Measurements from ENCODE around the gene XPR1.

The XPR1 gene

GRCh38 chr1:180892272-180892671 is 260.4 kb downstream of the XPR1 start:
- DNase-seq (ENCODE audit: low spot score), result no peak

- no peak for DNase-seq (ENCODE audit: low spot score)
Measured at GRCh38 chr1:180892675-180893074, 260.9 kb downstream of the XPR1 start.

DNA sequence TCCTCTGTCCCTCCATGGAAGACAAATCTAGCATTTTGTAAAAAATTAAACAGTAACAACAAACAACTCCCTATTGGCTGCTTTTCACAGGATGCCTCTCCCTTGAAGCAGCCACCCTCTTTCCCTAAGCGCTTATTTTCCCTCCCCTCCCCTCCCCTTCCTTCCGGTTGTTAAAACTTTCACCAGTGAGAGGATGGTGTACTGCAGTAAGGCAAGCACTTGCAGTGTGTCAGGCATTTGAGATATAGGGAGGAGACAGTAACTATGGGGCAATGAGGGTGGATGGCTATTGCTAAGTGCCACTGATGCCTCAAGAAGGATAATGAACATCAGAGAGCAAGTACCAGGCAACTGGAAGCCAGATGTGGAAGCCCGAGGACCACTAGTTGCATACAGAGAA is 261.8 kb downstream of the XPR1 start:
- DNase-seq (ENCODE audit: low spot score), result no peak

DNA sequence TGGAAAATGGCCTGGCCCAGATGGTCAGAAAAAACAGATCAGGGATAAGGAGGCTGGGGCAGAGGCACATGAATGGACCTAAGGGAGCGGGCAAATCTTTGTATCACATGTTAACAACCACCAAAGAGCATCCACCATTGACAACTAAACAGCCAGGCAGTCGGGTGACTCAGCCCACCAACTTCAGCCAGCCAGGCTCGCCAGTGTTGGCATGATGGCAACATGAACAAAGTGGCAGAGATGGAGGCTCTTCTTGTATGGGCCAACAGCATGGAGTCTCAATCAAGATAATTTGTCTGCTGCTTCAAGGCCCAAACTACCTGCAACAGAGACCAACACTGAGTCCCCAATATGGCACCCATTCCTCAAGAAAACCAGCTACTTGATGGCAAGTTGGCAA is 264.3 kb downstream of the XPR1 start:
- DNase-seq (ENCODE audit: low spot score), result no peak

DNA sequence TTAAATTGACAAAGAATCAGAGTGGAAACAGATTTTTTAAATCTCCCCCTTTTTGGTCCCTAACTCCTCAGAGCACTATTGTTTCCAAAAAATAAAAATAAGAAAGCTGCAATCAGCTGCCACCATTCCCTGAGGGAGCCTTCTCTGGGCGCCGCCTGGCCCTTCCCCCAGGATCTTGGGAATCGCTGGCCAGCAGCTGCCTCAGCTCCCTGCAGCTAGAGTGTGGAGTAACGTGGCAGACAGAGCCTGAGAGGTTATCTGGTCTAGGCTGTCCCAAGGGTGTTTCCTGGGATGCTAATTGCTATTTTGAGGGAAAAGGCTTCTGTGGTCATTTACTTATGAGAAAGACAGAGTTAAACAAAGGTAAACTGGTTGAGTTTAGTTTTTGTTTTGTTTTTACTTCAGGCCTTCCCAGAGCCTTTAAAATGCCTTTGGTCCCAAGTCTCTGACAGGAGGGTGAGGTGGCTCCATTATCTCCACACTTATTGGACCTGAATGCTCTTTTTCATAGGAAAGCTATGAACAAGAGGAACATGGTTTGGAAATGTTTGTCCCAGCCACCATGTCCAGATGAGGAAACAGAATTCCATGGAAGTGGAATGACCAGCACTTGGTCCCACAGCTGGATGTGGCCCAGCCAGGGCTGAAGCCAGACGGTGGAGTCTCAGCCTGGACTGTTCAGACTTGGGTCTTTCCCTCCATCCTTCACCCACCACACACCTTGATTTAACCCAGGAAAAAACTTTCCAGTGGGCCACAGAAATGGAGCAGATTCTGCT is 266.8 kb downstream of the XPR1 start:
- no peak for DNase-seq (ENCODE audit: low spot score)

DNA sequence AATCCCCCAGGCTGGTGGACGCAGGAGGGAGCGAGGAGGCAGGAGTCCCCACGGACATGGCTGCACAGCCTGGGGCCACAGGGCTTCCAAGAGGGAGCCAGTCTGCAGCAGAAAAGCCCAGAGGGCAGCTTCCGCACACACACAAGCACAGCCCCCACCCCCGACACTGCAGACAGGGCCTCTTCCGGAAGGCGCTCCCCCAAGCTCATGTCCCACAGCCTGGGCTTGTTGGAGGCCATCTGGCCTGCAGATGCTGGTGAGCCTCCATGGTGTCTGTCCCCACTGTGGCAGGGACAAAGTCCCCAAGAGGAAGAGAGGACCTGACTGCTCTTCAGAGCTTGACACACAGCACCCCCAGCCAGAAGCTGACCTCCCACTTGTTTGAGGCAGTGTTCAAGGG is 267.4 kb downstream of the XPR1 start:
- DNase-seq (ENCODE audit: low spot score), result no peak

DNA sequence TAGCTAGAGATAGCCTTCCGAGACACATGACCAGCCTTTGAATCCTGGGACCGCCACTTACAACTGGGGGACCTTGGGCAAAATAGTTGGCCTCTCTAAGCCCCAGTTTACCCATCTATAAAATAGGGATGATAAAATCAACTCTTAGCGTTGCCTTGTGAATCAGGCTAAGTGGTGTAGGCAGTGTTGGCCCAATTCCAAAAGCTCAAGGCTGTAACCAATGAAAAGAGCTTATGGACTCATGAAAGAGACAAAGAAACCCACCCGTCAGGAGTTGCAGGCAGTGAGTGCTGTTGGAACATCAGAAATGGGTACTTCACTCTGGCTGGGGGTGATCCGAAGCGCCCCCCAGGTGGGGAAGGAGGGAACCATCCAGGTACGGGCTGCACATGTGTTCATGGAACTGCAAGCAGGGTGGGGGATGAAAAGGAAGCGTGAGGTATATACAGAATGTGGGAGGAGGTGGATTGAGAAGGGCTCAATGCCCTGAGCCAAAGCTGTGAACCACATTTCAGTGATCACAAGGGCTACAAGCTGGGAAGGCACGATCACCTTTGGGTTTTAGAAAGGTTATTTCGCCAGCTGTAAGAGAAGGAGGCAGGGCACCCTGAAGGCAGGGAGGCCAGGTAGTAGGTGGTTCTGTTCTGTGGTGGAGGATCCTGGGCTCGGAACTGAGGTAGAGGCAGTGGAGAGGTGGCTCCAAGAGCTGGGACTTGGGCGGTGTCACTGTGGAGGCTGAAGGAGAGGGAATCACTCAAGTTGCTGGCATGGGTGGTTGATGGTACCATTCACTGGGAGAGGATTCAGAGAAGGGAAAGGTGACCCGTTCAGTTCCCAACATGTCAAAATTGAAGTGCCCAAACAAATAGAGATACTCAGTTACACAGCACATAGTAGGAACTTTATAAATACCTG is 269.5 kb downstream of the XPR1 start:
- DNase-seq (ENCODE audit: low spot score), result no peak

DNA sequence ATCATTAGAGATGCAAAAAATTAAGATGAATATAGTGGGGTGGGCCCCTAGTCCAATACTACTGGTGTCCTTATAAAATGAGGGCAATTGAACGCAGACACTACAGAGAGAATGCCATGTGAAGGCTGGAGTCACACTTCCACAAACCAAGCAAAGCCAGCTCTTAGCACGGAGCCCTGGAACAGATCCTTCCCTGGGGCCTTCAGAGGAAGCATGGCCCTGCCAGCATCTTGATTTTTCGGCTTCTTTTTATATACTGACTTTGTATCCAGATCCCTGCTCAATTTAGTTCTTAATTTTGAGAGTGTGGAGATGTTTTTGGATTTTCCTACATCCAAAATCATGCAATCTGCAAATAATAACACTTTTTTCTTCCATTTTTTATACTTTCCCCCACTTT is 270.7 kb downstream of the XPR1 start:
- no peak for DNase-seq (ENCODE audit: low spot score)

DNA sequence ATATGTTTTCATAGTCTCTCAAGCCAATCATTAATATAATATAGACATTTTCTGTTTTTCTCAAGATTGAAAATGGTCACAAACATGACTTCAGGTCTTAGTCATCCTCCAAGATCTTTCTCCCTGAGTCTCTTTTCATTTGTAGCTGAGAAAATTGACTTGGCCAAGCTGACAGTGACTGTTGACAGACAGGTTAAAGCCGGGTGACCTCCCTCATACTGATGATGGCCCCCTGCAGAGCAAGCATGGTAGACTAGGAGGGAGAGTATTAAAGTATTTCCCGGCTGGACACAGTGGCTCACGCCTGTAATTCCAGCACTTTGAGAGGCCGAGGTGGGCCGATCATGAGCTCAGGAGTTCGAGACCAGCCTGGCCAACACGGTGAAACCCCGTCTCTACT is 274.1 kb downstream of the XPR1 start:
- no peak for DNase-seq (ENCODE audit: low spot score)

- no peak for DNase-seq (ENCODE audit: low spot score)
Measured at GRCh38 chr1:180906511-180906910, 274.7 kb downstream of the XPR1 start.

GRCh38 chr1:180907313-180908055 is 275.7 kb downstream of the XPR1 start:
- DNase-seq (ENCODE audit: low spot score), result no peak

DNA sequence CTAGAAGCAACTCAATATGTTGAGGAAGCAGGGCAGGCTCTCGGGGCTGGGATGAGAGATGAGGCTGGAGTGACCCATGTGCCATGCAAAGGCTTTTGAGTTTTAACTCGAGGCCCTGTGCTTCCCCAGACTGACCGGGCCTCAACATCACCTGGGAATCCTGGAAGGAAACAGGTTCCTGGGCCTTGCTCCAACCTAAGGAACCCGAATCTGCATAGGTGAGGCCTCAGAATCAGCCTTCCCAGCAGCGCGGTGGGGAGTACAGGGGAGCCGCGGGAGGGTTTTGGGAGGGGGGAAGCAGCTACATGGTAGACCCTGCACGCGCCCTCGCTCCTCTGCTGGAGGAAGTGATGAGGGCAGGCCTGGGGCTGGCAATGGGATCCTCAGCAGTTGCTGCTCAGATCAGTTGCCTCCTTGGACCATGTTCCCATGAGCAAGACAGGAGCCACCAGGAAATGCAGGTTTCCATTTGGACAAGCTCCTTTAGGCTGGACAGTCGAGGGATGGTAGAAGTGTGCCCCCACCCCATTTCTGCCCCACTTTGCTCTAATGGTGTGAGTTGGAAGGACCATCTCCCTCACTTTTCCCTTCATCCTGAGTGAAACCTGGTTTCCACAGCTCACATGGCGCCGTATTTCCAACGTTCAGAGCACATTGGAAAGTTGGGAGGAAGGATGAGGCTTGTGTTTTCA is 276.4 kb downstream of the XPR1 start:
- no peak for DNase-seq (ENCODE audit: low spot score)

DNA sequence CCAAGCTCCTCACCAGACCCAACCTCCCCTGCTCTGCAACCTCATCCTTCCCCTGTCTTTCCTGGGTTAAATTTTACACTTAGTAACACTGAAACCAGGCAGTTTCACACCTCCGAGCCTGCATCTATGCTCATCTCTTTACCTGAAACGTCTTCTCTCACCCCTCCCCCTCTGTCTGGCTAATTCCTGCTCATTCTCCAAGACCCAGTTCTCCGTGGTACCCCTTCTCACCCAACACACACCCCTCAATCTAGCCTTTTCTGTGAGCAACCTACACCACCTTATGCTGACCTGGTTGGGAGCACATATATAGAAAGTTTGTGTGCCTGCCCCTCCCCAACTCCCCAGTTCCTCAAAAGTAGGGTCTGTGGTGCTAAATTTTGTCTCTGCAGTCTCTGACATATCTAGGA is 277.2 kb downstream of the XPR1 start:
- no peak for DNase-seq (ENCODE audit: low spot score)

DNA sequence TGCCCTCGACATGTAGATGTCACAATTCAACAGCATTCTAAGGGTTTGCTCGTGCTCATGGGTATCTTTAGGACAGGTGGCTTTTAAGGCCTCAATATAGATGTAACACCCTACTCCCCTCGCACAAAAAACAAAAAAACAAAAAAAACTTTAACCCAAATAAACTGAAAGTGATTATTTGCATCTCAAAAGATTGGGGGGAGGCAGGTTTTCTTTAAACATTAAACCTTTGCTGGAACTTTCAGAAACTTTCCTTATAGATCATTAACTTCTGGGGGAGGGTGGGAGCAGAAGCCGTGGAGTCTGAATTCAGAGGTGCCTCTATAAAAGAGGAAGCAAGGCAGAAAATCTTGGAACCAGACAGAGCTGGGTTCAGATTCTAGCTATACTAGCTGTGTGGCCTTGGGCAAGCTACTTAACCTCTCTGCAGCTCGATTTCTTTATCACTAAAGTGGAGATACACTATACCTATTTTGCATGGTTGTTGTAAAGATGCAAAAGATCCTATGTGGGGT is 277.7 kb downstream of the XPR1 start:
- no peak for DNase-seq (ENCODE audit: low spot score)

GRCh38 chr1:180911640-180912191 is 279.9 kb downstream of the XPR1 start:
- peak; percentile 44 for DNase-seq (ENCODE audit: low spot score)

DNA sequence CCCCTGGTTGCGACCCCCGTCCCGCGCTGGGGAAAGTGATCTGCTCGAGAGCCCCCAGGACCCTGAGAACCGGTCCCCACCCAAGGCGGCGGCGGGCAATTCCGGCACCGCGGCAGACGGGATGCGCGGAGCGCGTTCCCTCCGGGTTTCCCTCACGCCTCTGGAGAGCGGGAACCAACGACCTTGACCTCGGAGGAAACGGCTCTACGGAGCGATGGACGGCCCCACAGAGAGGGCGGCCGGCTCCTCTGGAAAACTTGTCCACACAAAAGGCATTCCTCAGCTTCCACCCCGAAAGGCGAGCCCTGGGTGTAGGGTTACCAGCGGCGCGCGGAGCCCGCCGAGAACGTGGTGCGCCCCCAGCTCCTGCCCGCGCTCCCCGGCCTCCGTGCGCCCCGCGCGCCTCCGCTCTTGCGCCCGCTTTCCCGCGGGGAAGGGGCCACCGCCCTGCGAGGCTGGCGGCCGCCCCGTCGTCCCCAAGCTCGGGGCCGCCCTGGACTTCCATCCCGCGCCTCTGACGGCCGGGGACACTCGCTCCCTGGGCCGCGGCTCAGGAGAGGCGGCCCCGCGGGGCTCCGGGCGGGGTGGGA is 280.5 kb downstream of the XPR1 start:
- DNase-seq (ENCODE audit: low spot score), result no peak

GRCh38 chr1:180912801-180913565 is 281.2 kb downstream of the XPR1 start, which contains the start of gene KIAA1614:
Gene KIAA1614 (plus strand): TSS chr1:180912897. CDS start chr1:180913244, 347 bp downstream.
- DNase-seq (ENCODE audit: low spot score), result peak; percentile 40

DNA sequence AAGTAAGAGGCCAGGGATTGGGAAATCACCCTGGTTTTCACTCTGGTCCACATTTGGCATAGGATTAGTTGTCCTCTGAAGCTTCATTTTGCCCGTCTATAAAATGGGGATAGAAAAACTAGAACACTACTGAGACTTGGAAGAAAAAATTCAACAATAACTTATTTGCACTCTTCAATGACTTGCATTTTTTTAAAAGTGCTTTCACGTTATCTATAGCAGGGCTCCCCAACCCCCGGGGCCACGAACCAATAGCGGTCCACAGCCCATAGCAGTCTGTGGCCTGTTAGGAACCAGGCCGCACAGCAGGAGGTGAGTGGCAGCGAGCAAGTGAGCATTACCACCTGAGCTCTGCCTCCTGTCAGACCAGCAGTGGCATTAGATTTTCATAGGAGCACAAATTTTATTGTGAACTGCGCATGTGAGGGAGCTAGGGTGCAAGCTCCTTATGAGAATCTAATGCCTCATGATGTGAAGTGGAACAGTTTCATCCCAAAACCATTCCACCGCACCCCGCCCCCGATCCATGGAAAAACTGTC is 283.7 kb downstream of the XPR1 start:
- DNase-seq (ENCODE audit: low spot score), result peak; percentile 55

GRCh38 chr1:180916012-180916770 is 284.4 kb downstream of the XPR1 start:
- DNase-seq (ENCODE audit: low spot score), result no peak

Measured in cerebellar cortex (tissue), 1 donor.